ENCODE measurements around the gene FOXP4.

The FOXP4 gene

DNA sequence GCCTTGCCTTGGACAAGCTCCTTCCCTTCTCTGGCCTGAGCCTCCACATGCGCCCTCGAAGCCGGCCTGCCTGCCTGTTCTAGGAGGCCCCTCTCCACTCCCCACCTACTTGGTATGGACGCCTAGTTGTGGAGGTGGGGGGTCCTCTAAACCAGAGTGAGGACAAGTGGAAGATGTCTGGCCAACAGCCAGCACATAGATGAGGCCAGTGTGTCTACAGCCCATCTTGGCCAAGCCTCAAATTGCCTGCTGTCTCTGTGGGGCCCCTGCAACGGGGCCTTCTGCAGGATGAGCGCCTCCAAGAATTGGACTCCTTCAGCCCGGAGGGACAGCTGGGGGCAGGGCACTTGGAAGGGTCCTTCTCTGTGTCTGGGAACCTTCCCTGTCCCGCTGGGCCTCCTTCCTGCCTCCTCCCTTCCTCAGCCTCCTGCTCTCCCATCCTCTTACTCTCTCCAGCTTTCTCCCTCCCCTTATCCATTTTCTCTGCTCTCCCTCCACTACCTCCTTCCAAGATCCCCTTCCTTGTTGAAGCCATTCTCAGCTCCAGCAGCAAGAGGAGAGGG lies 93.7 kb downstream of the FOXP4 start:
- no peaks in the 10 kb centered on the region for H3K36me3 Mint-ChIP-seq
- peaks cover 11% of the 10 kb centered on the region for H3K4me1 Mint-ChIP-seq
- no peaks in the 10 kb centered on the region for H3K9me3 Mint-ChIP-seq
- H3K4me3 Mint-ChIP-seq, result peak overlapping the region; percentile 2
- no peak overlapping the region for H3K27ac Mint-ChIP-seq
- peaks cover 35% of the 10 kb centered on the region for H3K27me3 Mint-ChIP-seq

- H3K4me3 Mint-ChIP-seq, result no peak overlapping the region
- H3K27ac Mint-ChIP-seq, result no peak overlapping the region
- H3K36me3 Mint-ChIP-seq, result no peaks in the 10 kb centered on the region
- H3K9me3 Mint-ChIP-seq, result no peaks in the 10 kb centered on the region
- H3K27me3 Mint-ChIP-seq, result peaks cover 32% of the 10 kb centered on the region
- peaks cover 11% of the 10 kb centered on the region for H3K4me1 Mint-ChIP-seq
These were observed 94.2 kb downstream of the FOXP4 start for GRCh38 chr6:41640426-41640825.

DNA sequence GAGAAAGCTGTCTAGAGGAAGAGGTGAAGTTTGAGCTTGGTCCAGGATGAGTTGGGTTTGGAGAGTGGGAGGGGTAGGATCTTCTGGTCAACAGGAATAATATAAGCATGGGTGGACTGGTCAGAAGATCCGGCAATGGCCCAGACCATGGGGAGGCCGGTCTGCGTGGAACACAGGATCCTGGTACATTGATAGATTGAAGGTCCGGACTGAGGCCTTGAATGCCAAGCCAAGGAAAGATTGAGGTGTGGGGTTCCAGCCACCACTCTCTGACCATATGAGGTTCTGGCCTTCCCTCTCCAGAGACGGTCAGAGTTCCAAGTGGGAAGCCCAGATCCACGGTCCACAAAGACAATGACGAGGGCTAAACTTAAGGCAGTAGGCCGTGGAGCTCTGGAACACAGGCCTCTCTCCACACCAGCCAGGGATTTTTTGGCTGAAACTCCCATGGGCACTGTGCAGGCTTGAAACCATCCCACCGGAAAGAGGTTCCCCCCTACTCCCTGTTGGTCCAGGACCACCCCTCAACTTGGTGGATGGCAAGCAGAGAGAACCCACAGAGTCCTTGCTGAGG lies 95.3 kb downstream of the FOXP4 start:
- H3K27ac Mint-ChIP-seq, result no peak overlapping the region
- no peaks in the 10 kb centered on the region for H3K36me3 Mint-ChIP-seq
- H3K27me3 Mint-ChIP-seq, result peaks cover 30% of the 10 kb centered on the region

GRCh38 chr6:41642090-41642959 lies 96.1 kb downstream of the FOXP4 start:
- no peak overlapping the region for H3K4me3 Mint-ChIP-seq
- H3K36me3 Mint-ChIP-seq, result no peaks in the 10 kb centered on the region
- H3K4me1 Mint-ChIP-seq, result peaks cover 11% of the 10 kb centered on the region
- peaks cover 28% of the 10 kb centered on the region for H3K27me3 Mint-ChIP-seq
- H3K27ac Mint-ChIP-seq, result peak overlapping the region; percentile 30
- H3K9me3 Mint-ChIP-seq, result no peaks in the 10 kb centered on the region

More for the DNA sequence above, 95.3 kb downstream of the FOXP4 start:
- Mint-ChIP-seq H3K4me1 (peaks cover 11% of the 10 kb centered on the region), H3K9me3 (no peaks in the 10 kb centered on the region), H3K4me3 (no peak overlapping the region)

GRCh38 chr6:41642960-41643898 lies 97.0 kb downstream of the FOXP4 start:
- no peaks in the 10 kb centered on the region for H3K36me3 Mint-ChIP-seq
- H3K27ac Mint-ChIP-seq, result no peak overlapping the region
- H3K27me3 Mint-ChIP-seq, result peaks cover 24% of the 10 kb centered on the region
- H3K9me3 Mint-ChIP-seq, result no peaks in the 10 kb centered on the region
- no peak overlapping the region for H3K4me3 Mint-ChIP-seq
- H3K4me1 Mint-ChIP-seq, result peaks cover 6% of the 10 kb centered on the region

GRCh38 chr6:41643899-41644269 lies 97.7 kb downstream of the FOXP4 start:
- Mint-ChIP-seq H3K9me3 (no peaks in the 10 kb centered on the region), H3K27ac (no peak overlapping the region), H3K4me3 (no peak overlapping the region), H3K36me3 (no peaks in the 10 kb centered on the region), H3K4me1 (peaks cover 6% of the 10 kb centered on the region), H3K27me3 (peaks cover 24% of the 10 kb centered on the region)

- Mint-ChIP-seq H3K4me3 (no peak overlapping the region), H3K9me3 (no peaks in the 10 kb centered on the region), H3K27ac (no peak overlapping the region), H3K27me3 (peaks cover 20% of the 10 kb centered on the region), H3K36me3 (no peaks in the 10 kb centered on the region), H3K4me1 (peaks cover 4% of the 10 kb centered on the region)
These were observed 98.2 kb downstream of the FOXP4 start for GRCh38 chr6:41644297-41644879.

GRCh38 chr6:41645007-41645618 lies 98.9 kb downstream of the FOXP4 start:
- H3K9me3 Mint-ChIP-seq, result no peaks in the 10 kb centered on the region
- no peak overlapping the region for H3K4me3 Mint-ChIP-seq
- no peaks in the 10 kb centered on the region for H3K4me1 Mint-ChIP-seq
- peaks cover 15% of the 10 kb centered on the region for H3K27me3 Mint-ChIP-seq
- no peaks in the 10 kb centered on the region for H3K36me3 Mint-ChIP-seq
- H3K27ac Mint-ChIP-seq, result no peak overlapping the region

DNA sequence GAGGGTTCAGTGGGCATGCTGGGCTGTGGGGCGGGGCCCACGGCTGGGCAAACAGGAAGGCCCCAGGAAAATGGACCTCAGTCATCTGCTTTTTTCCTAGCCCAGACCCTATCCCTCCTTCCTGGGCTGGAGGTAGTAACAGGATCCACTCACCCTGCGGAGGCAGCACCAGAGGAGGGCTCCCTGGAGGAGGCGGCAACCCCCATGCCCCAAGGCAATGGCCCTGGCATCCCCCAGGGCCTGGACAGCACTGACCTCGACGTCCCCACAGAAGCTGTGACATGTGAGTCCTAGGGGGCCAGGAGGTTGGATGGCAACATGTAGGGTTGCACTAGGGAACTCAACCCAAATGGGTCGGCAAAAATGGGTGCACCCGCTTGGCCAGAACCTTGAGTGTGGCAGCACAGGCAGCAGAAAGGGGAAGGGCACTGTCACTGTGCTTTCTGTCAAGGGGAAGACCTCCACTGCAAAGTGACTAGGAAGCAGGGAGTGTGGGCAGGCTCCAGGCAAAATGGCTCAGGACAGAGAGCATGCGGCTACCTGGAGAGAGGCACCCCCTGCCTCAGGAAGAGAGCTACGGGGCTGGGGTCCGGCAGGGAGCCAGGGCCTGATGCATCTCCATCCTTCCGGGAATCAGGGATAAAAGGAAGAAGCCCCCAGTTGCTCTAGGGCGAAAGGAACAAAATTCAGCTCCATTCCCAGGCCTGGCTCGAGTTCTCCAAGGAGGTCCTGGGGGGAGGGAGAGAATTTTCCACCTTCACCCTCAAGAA lies 100.0 kb downstream of the FOXP4 start:
- peaks cover 9% of the 10 kb centered on the region for H3K27me3 Mint-ChIP-seq
- H3K4me1 Mint-ChIP-seq, result no peaks in the 10 kb centered on the region
- no peaks in the 10 kb centered on the region for H3K9me3 Mint-ChIP-seq
- H3K36me3 Mint-ChIP-seq, result no peaks in the 10 kb centered on the region
- H3K4me3 Mint-ChIP-seq, result no peak overlapping the region
- H3K27ac Mint-ChIP-seq, result no peak overlapping the region

DNA sequence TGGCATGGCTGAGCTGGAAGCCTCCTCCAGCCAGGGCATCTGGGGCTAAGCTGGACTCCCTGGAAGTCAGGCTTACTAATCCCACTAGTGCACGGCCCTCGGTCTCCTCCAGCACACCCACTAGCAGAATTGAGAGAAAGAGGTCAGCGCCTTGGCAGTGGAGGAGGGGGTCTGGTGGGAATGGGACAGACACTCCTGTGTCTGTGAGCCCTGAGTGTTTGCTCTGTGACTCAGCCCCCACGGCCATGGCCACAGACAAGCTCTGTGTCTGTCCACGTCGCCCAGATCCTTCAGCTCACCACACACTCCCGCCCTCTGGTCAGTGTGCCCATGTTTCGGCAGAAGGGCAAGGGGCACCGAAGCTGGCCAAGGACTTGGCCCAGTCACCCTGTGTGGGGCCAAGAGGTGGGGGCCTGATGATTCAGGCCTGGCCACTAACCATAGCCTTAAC lies 100.9 kb downstream of the FOXP4 start:
- Mint-ChIP-seq H3K27me3 (peaks cover 3% of the 10 kb centered on the region), H3K4me3 (no peak overlapping the region), H3K36me3 (no peaks in the 10 kb centered on the region), H3K4me1 (no peaks in the 10 kb centered on the region), H3K27ac (no peak overlapping the region), H3K9me3 (no peaks in the 10 kb centered on the region)

- H3K9me3 Mint-ChIP-seq, result no peaks in the 10 kb centered on the region
- H3K27me3 Mint-ChIP-seq, result peaks cover 3% of the 10 kb centered on the region
- H3K4me3 Mint-ChIP-seq, result no peak overlapping the region
- no peaks in the 10 kb centered on the region for H3K36me3 Mint-ChIP-seq
- H3K4me1 Mint-ChIP-seq, result no peaks in the 10 kb centered on the region
- no peak overlapping the region for H3K27ac Mint-ChIP-seq
These were observed 101.9 kb downstream of the FOXP4 start for GRCh38 chr6:41648070-41648585.

DNA sequence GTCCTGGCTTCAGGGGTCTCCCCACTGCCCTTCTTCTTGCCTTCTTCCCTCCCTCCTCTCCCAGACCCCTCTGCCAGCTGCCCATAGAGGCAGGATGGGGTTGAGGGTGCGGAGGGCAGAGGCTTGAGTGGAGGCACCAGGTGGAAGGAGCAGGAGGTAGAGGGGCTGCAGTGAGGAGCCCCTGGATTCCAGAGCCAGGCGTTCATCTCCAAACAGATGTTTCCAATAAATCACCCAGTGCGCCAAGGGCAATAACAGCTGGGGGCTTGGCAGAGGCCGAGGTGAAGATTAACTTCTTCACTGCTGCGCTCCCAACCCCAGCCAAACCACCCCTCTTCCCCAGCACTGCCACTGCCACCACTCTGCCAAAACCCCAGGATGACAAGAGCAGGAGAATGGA lies 102.7 kb downstream of the FOXP4 start:
- H3K27me3 Mint-ChIP-seq, result peaks cover 3% of the 10 kb centered on the region
- no peaks in the 10 kb centered on the region for H3K9me3 Mint-ChIP-seq
- H3K4me1 Mint-ChIP-seq, result no peaks in the 10 kb centered on the region
- H3K27ac Mint-ChIP-seq, result no peak overlapping the region
- H3K4me3 Mint-ChIP-seq, result no peak overlapping the region
- H3K36me3 Mint-ChIP-seq, result no peaks in the 10 kb centered on the region

- Mint-ChIP-seq H3K9me3 (no peaks in the 10 kb centered on the region), H3K4me1 (no peaks in the 10 kb centered on the region), H3K27ac (no peak overlapping the region), H3K27me3 (peaks cover 3% of the 10 kb centered on the region), H3K4me3 (no peak overlapping the region), H3K36me3 (no peaks in the 10 kb centered on the region)
These were observed 103.4 kb downstream of the FOXP4 start for GRCh38 chr6:41649596-41649995.

GRCh38 chr6:41650120-41650519 lies 103.9 kb downstream of the FOXP4 start:
- Mint-ChIP-seq H3K27me3 (peaks cover 3% of the 10 kb centered on the region), H3K36me3 (no peaks in the 10 kb centered on the region), H3K27ac (no peak overlapping the region), H3K4me1 (no peaks in the 10 kb centered on the region), H3K4me3 (no peak overlapping the region), H3K9me3 (no peaks in the 10 kb centered on the region)

Data from activated naive CD4-positive, alpha-beta T cell treated with anti-CD3 and anti-CD28 coated beads, Interleukin-2, amount 50 U/mL, for 24 hours (primary cell).